Ureter (tissue), 1 donor: ENCODE measurements around the gene DUSP9. TPM values are rescaled to one million over a fixed set of nuclear protein-coding genes. Genes with fewer than 3 reads are reported as not detected.

Experiments
- DNase-seq: peaks from one replicate; pipeline ENCODE4 v3.0.0-alpha.2; 2020; ENCODE audit warnings: low spot score
- total RNA-seq: library from RNA; stranded (reverse); gene quantifications from one replicate; pipeline ENCODE4 v1.2.4, GENCODE V29; 2023
- donor health status: DM: yes; HTN: yes; CAD: no.

The DUSP9 gene
- total RNA-seq, 1 donor from 2014 or later: 2.7 TPM

- DNase-seq: no peak
Measured at GRCh38 chrX:153647461-153648357, 706 bp downstream of the DUSP9 start.

GRCh38 chrX:153648358-153649177 is 1.6 kb downstream of the DUSP9 start:
- no peak for DNase-seq

DNA sequence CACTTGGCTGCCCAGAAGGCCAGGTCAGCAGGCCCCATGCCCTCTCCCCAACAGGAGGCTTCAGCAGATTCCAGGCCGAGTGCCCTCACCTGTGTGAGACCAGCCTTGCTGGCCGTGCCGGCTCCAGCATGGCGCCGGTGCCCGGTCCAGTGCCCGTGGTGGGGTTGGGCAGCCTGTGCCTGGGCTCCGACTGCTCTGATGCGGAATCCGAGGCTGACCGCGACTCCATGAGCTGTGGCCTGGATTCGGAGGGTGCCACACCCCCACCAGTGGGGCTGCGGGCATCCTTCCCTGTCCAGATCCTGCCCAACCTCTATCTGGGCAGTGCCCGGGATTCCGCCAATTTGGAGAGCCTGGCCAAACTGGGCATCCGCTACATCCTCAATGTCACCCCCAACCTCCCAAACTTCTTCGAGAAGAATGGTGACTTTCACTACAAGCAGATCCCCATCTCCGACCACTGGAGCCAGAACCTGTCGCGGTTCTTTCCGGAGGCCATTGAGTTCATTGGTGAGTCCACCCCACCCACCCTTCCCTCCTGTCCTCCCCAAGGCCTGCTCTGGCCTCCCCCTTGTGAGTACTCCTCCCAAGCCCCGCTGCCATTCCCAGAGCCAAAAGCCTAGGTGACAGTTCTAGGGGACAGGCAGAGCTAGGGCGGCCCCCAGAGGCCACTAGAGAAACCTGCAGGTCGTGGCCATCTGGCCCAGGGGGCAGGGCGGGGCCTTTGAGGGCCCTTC is 2.3 kb downstream of the DUSP9 start:
- DNase-seq: no peak

- DNase-seq: no peak
Measured at GRCh38 chrX:153649915-153650782, 3.1 kb downstream of the DUSP9 start.

GRCh38 chrX:153650959-153651358 is 4.0 kb downstream of the DUSP9 start:
- DNase-seq: no peak

- no peak for DNase-seq
Measured at GRCh38 chrX:153651540-153652079, 4.6 kb downstream of the DUSP9 start.

GRCh38 chrX:153653556-153653955 is 6.6 kb downstream of the DUSP9 start:
- DNase-seq: no peak

DNA sequence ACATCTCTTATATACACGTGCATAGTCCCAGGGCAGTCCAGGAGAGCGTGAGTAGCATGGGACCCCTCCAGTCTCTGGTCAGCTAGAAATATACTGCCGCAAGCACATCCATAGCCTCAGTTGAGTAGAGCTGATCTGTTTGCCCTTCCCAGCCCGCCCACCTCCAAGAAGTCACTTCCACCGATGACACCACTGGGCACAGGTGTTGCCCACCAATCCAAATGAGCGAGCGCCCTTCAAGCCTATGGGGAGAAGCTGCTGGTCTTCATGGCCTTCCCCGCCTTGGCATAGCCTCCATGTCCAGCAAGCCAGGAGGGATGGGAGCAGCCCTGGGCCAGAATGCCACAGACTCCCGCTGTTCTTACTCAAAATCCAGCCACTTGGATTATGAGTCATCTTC is 10.2 kb downstream of the DUSP9 start:
- DNase-seq: no peak

DNA sequence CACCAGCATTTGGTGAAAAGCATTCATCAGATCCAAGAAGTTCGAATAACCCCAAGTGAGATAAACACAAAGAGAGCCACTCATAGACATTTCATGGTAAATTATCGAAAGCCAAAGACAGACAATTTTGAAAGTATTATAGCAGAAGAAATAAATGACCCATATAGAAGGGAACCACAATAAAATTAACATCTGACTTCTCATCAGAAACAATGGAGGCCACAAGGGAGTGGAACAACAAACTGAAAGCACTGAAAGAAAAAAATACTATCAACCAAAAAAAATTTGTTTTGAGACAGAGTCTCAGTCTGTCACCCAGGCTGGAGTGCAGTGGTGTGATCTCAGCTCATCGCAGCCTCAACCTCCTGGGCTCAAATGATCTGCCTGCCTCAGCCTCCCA is 12.3 kb downstream of the DUSP9 start:
- no peak for DNase-seq

DNA sequence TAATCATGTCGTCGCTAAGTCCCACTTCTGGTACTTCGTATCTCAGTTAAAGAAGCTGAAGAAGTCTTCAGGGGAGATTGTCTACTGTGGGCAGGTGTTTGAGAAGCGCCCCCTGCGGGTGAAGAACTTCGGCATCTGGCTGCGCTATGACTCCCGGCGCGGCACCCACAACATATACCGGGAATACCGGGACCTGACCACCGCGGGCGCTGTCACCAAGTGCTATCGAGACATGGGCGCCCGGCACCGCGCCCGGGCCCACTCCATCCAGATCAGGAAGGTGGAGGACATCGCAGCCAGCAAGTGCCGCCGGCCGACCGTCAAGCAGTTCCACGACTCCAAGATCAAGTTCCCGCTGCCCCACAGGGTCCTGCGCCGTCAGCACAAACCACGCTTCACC is 15.3 kb downstream of the DUSP9 start:
- DNase-seq: no peak

DNA sequence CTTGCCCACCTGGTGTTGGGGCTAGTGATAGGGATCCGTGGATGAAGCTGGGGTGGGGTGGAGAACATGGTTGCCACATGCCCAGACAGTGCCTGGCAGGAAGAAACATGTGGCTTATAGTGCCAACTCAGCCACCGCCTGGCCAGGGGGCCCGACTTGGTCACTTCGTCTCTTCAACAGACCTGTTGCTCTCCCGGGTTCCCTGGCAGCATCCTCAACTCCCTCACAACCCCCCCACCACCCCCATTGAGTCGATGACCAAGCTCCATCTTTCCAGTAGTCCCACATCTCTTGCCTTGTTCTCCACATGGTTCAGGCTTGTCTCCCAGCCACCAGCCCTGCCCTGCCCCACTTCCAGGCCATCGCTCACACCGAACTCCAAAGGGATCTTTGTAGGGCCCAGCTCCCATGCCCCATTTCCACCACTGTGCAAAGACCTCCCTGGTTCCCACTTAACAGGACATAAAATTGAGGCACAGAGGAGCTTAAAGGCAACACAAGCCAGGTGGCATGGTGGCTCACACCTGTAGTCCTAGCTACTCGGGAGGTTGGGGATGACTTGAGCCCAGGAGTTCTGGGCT is 18.8 kb downstream of the DUSP9 start:
- DNase-seq: no peak

DNA sequence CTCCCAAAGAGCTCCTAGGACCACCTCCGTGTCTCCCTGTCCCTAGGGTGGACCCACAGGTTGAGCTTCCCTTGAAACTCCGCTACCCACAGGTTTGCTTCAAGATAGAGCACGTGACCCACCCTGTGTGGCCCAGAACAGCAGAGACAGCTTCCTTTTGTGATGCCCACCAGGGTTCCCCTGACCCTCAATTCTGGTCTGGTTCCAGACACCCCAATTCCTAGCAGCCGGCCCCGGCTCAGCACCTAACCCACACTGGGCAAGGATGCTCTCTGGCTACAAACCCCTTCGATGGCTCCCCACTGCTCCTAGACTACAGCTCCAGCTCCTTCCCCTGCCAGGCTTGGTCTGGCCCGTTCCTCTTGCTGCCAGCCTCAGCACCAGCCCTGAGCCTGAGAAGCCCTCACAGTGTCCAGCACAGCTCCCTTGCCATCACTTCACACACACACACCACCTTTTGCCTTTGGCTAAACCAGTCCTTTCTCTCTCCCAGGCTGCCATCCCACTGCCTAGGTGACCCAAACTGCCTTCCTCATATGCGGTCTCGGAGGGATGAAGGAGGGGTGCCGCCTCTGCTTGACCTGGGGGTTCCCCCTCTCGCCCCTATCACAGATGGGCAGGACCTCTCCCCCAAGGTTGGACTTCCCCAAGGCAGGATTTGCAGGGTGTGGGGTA is 20.4 kb downstream of the DUSP9 start:
- DNase-seq: no peak

GRCh38 chrX:153667956-153668396 is 21.0 kb downstream of the DUSP9 start:
- peak; percentile 92 for DNase-seq

- no peak for DNase-seq
Measured at GRCh38 chrX:153668423-153669173, 21.6 kb downstream of the DUSP9 start.

GRCh38 chrX:153669174-153669890 is 22.3 kb downstream of the DUSP9 start:
- no peak for DNase-seq

GRCh38 chrX:153669901-153670731 is 23.1 kb downstream of the DUSP9 start:
- DNase-seq: no peak
